Nephron (organoid): ENCODE measurements around the gene PPP2R5E.

Experiments used
- H3K27ac Mint-ChIP-seq, 3 experiments: 2 replicates each; pipeline ENCODE4 v1.8.0; 2020; ENCODE audit warnings: mixed read lengths in 3 of 3, mild to moderate bottlenecking in 2 of 3, moderate library complexity in 1 of 3
- H3K27me3 Mint-ChIP-seq: 2 replicates; pipeline ENCODE4 v1.8.0; 2021; ENCODE audit warnings: low read depth, mild to moderate bottlenecking, moderate library complexity, mixed read lengths
- H3K36me3 Mint-ChIP-seq: 2 replicates; pipeline ENCODE4 v1.8.0; 2020; ENCODE audit warnings: low read depth, mixed read lengths
- H3K4me1 Mint-ChIP-seq: 2 replicates; pipeline ENCODE4 v1.8.0; 2020; ENCODE audit warnings: mixed read lengths
- H3K4me3 Mint-ChIP-seq, 3 experiments: 2 replicates each; pipeline ENCODE4 v1.8.0; 2020; ENCODE audit warnings: mild to moderate bottlenecking in 3 of 3, mixed read lengths in 3 of 3, moderate library complexity in 2 of 3
- H3K9me3 Mint-ChIP-seq: 2 replicates; pipeline ENCODE4 v1.8.0; 2020; ENCODE audit warnings: mixed read lengths
- CTCF ChIP-seq, 3 experiments: fragments of 200-600 bp; sonication (generic); IDR thresholded peaks; one replicate each; pipeline ENCODE4 v1.5.0; 2021; ENCODE audit warnings: antibody characterized with exemption in 3 of 3; ENCODE audit not compliant: unreplicated experiment in 3 of 3

Gene PPP2R5E

GRCh38 chr14:63322472-63322871 is 220.7 kb downstream of the PPP2R5E start:
- H3K4me3 Mint-ChIP-seq, result no peak overlapping the region
- H3K36me3 Mint-ChIP-seq, result no peaks in the 10 kb centered on the region
- no peaks in the 10 kb centered on the region for H3K9me3 Mint-ChIP-seq
- H3K27ac Mint-ChIP-seq, result no peak overlapping the region
- no peaks in the 10 kb centered on the region for H3K4me1 Mint-ChIP-seq
- no peak for TF ChIP-seq CTCF (IDR thresholded peaks at IDR 0.05; ENCODE audit: unreplicated experiment in 3 of 3)
- H3K27me3 Mint-ChIP-seq, result no peaks in the 10 kb centered on the region
